ENCODE results near the gene DTX3L.

Gene DTX3L

GRCh38 chr3:122533480-122533879 lies 30.7 kb upstream of the DTX3L start:
- Histone ChIP-seq H3K4me2 (ENCODE audit: low read length, poor library complexity, severe bottlenecking) (no peak overlapping the region), H3K4ac (ENCODE audit: low read depth in 1 of 2, low read length in 2 of 2) (no peak overlapping the region), H3K23ac (ENCODE audit: low read length in 2 of 2) (no peak overlapping the region), H2BK15ac (ENCODE audit: low read depth, poor library complexity, severe bottlenecking) (no peak overlapping the region), H3K9me3 (ENCODE audit: control insufficient read depth, low read length) (no peaks in the 10 kb centered on the region), H2BK12ac (ENCODE audit: low read length in 2 of 2) (no peak overlapping the region), H4K91ac (ENCODE audit: low read length) (no peak overlapping the region), H3K14ac (ENCODE audit: low read length in 2 of 2) (no peak overlapping the region), H3K9ac (ENCODE audit: low read length) (no peak overlapping the region), H3K18ac (ENCODE audit: low read depth in 1 of 2, low read length in 2 of 2) (no peak overlapping the region), H3K36me3 (ENCODE audit: control insufficient read depth in 1 of 2, insufficient read depth in 2 of 2, low read depth in 1 of 2, low read length in 2 of 2) (peaks cover 5 to 89% of the 10 kb centered on the region in 2 experiments), H4K8ac (ENCODE audit: low read length) (no peak overlapping the region), H2BK5ac (ENCODE audit: low read depth, low read length, poor library complexity, severe bottlenecking) (no peak overlapping the region), H3K4me3 (ENCODE audit: insufficient read depth in 1 of 2, low read depth in 1 of 2, low read length in 2 of 2) (no peak overlapping the region), H2AK5ac (ENCODE audit: low read length, severe bottlenecking) (no peak overlapping the region), H3K4me1 (ENCODE audit: control insufficient read depth, insufficient read depth, low read depth, low read length) (no peaks in the 10 kb centered on the region), H3K27ac (ENCODE audit: low read length, poor library complexity, severe bottlenecking) (no peak overlapping the region), H2AFZ (ENCODE audit: low read depth, low read length) (no peak overlapping the region), H2BK120ac (ENCODE audit: low read depth, low read length) (no peak overlapping the region), H3K79me1 (replicated peaks; ENCODE audit: low read length, poor library complexity, severe bottlenecking) (no peaks in the 10 kb centered on the region), H3K27me3 (ENCODE audit: control insufficient read depth in 1 of 2, insufficient read depth in 1 of 2, low read length in 2 of 2) (no peaks in the 10 kb centered on the region)
- DNase-seq, result no peak
- no CpG with 5 or more reads among the region's 2 CpGs for WGBS

- no peak overlapping the region for H3K27ac ChIP-seq (ENCODE audit: low read length, poor library complexity, severe bottlenecking)
- H3K36me3 ChIP-seq (ENCODE audit: control insufficient read depth in 1 of 2, insufficient read depth in 2 of 2, low read depth in 1 of 2, low read length in 2 of 2), result peaks cover 5 to 89% of the 10 kb centered on the region in 2 experiments
- no peak overlapping the region for H4K91ac ChIP-seq (ENCODE audit: low read length)
- H3K27me3 ChIP-seq (ENCODE audit: control insufficient read depth in 1 of 2, insufficient read depth in 1 of 2, low read length in 2 of 2), result no peaks in the 10 kb centered on the region
- H3K18ac ChIP-seq (ENCODE audit: low read depth in 1 of 2, low read length in 2 of 2), result no peak overlapping the region
- no peak overlapping the region for H4K8ac ChIP-seq (ENCODE audit: low read length)
- no peak overlapping the region for H3K4me3 ChIP-seq (ENCODE audit: insufficient read depth in 1 of 2, low read depth in 1 of 2, low read length in 2 of 2)
- no peak overlapping the region for H2BK5ac ChIP-seq (ENCODE audit: low read depth, low read length, poor library complexity, severe bottlenecking)
- H3K23ac ChIP-seq (ENCODE audit: low read length in 2 of 2), result no peak overlapping the region
- H3K79me1 ChIP-seq (replicated peaks; ENCODE audit: low read length, poor library complexity, severe bottlenecking), result no peaks in the 10 kb centered on the region
- no peak overlapping the region for H2BK12ac ChIP-seq (ENCODE audit: low read length in 2 of 2)
- no peak overlapping the region for H2AK5ac ChIP-seq (ENCODE audit: low read length, severe bottlenecking)
- DNase-seq, result peak; percentile 87
- H3K4me2 ChIP-seq (ENCODE audit: low read length, poor library complexity, severe bottlenecking), result no peak overlapping the region
- no peaks in the 10 kb centered on the region for H3K9me3 ChIP-seq (ENCODE audit: control insufficient read depth, low read length)
- no peak overlapping the region for H3K4ac ChIP-seq (ENCODE audit: low read depth in 1 of 2, low read length in 2 of 2)
- no peak overlapping the region for H3K9ac ChIP-seq (ENCODE audit: low read length)
- no peak overlapping the region for H3K14ac ChIP-seq (ENCODE audit: low read length in 2 of 2)
- 87% methylated on average over 1 of the region's 1 CpG for WGBS
- H2AFZ ChIP-seq (ENCODE audit: low read depth, low read length), result no peak overlapping the region
- H2BK120ac ChIP-seq (ENCODE audit: low read depth, low read length), result no peak overlapping the region
- no peaks in the 10 kb centered on the region for H3K4me1 ChIP-seq (ENCODE audit: control insufficient read depth, insufficient read depth, low read depth, low read length)
- no peak overlapping the region for H2BK15ac ChIP-seq (ENCODE audit: low read depth, poor library complexity, severe bottlenecking)
These were observed 30.2 kb upstream of the DTX3L start for GRCh38 chr3:122533931-122534334.

GRCh38 chr3:122535964-122536631 lies 28.0 kb upstream of the DTX3L start:
- H2BK120ac ChIP-seq (ENCODE audit: low read depth, low read length), result no peak overlapping the region
- 65% methylated on average over 6 of the region's 6 CpGs for WGBS
- no peaks in the 10 kb centered on the region for H3K4me1 ChIP-seq (ENCODE audit: control insufficient read depth, insufficient read depth, low read depth, low read length)
- H3K9me3 ChIP-seq (ENCODE audit: control insufficient read depth, low read length), result no peaks in the 10 kb centered on the region
- no peak overlapping the region for H2BK15ac ChIP-seq (ENCODE audit: low read depth, poor library complexity, severe bottlenecking)
- H3K18ac ChIP-seq (ENCODE audit: low read depth in 1 of 2, low read length in 2 of 2), result no peak overlapping the region
- H4K91ac ChIP-seq (ENCODE audit: low read length), result no peak overlapping the region
- H2AFZ ChIP-seq (ENCODE audit: low read depth, low read length), result no peak overlapping the region
- no peaks in the 10 kb centered on the region for H3K79me1 ChIP-seq (replicated peaks; ENCODE audit: low read length, poor library complexity, severe bottlenecking)
- H3K4ac ChIP-seq (ENCODE audit: low read depth in 1 of 2, low read length in 2 of 2), result no peak overlapping the region
- H3K4me2 ChIP-seq (ENCODE audit: low read length, poor library complexity, severe bottlenecking), result no peak overlapping the region
- H3K9ac ChIP-seq (ENCODE audit: low read length), result no peak overlapping the region
- H3K14ac ChIP-seq (ENCODE audit: low read length in 2 of 2), result no peak overlapping the region
- no peak overlapping the region for H3K27ac ChIP-seq (ENCODE audit: low read length, poor library complexity, severe bottlenecking)
- peak overlapping the region in 1 of 2 experiments; percentile 43 for H3K23ac ChIP-seq (ENCODE audit: low read length in 2 of 2)
- H3K36me3 ChIP-seq (ENCODE audit: control insufficient read depth in 1 of 2, insufficient read depth in 2 of 2, low read depth in 1 of 2, low read length in 2 of 2), result peaks cover 5 to 96% of the 10 kb centered on the region in 2 experiments
- no peak overlapping the region for H3K4me3 ChIP-seq (ENCODE audit: insufficient read depth in 1 of 2, low read depth in 1 of 2, low read length in 2 of 2)
- H2BK5ac ChIP-seq (ENCODE audit: low read depth, low read length, poor library complexity, severe bottlenecking), result no peak overlapping the region
- H4K8ac ChIP-seq (ENCODE audit: low read length), result no peak overlapping the region
- no peaks in the 10 kb centered on the region for H3K27me3 ChIP-seq (ENCODE audit: control insufficient read depth in 1 of 2, insufficient read depth in 1 of 2, low read length in 2 of 2)
- no peak for DNase-seq
- H2BK12ac ChIP-seq (ENCODE audit: low read length in 2 of 2), result no peak overlapping the region
- H2AK5ac ChIP-seq (ENCODE audit: low read length, severe bottlenecking), result no peak overlapping the region

DNA sequence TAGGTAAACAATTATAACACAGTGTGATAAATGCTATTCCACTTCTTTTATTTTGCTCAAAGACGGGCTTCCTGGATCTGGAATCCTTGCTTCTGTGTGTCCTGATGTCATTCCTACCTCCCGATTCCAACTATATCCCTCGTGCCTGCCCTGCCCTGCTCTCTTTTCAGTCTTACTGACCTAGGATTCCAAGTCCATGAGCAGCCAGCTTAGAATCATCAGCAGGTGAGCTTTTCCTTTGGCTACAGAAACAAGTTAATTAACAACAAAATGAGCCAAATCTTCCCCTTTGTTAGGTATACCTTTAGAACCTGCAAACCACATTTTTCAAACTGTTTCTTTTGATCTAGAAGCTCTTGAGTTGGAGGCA lies 27.5 kb upstream of the DTX3L start:
- no peak overlapping the region for H4K8ac ChIP-seq (ENCODE audit: low read length)
- no peaks in the 10 kb centered on the region for H3K79me1 ChIP-seq (replicated peaks; ENCODE audit: low read length, poor library complexity, severe bottlenecking)
- no peak overlapping the region for H3K4me2 ChIP-seq (ENCODE audit: low read length, poor library complexity, severe bottlenecking)
- H4K91ac ChIP-seq (ENCODE audit: low read length), result no peak overlapping the region
- H3K4me1 ChIP-seq (ENCODE audit: control insufficient read depth, insufficient read depth, low read depth, low read length), result no peaks in the 10 kb centered on the region
- H3K23ac ChIP-seq (ENCODE audit: low read length in 2 of 2), result no peak overlapping the region
- H3K14ac ChIP-seq (ENCODE audit: low read length in 2 of 2), result no peak overlapping the region
- no peak overlapping the region for H2BK120ac ChIP-seq (ENCODE audit: low read depth, low read length)
- H3K27ac ChIP-seq (ENCODE audit: low read length, poor library complexity, severe bottlenecking), result no peak overlapping the region
- peaks cover 5 to 96% of the 10 kb centered on the region in 2 experiments for H3K36me3 ChIP-seq (ENCODE audit: control insufficient read depth in 1 of 2, insufficient read depth in 2 of 2, low read depth in 1 of 2, low read length in 2 of 2)
- no peak for DNase-seq
- 62% methylated on average over 3 of the region's 3 CpGs for WGBS
- no peak overlapping the region for H3K4me3 ChIP-seq (ENCODE audit: insufficient read depth in 1 of 2, low read depth in 1 of 2, low read length in 2 of 2)
- H2BK15ac ChIP-seq (ENCODE audit: low read depth, poor library complexity, severe bottlenecking), result no peak overlapping the region
- H3K4ac ChIP-seq (ENCODE audit: low read depth in 1 of 2, low read length in 2 of 2), result no peak overlapping the region
- no peak overlapping the region for H3K18ac ChIP-seq (ENCODE audit: low read depth in 1 of 2, low read length in 2 of 2)
- no peak overlapping the region for H2AK5ac ChIP-seq (ENCODE audit: low read length, severe bottlenecking)
- no peak overlapping the region for H2BK5ac ChIP-seq (ENCODE audit: low read depth, low read length, poor library complexity, severe bottlenecking)
- H2AFZ ChIP-seq (ENCODE audit: low read depth, low read length), result no peak overlapping the region
- H3K9me3 ChIP-seq (ENCODE audit: control insufficient read depth, low read length), result no peaks in the 10 kb centered on the region
- H3K9ac ChIP-seq (ENCODE audit: low read length), result no peak overlapping the region
- no peak overlapping the region for H2BK12ac ChIP-seq (ENCODE audit: low read length in 2 of 2)
- H3K27me3 ChIP-seq (ENCODE audit: control insufficient read depth in 1 of 2, insufficient read depth in 1 of 2, low read length in 2 of 2), result no peaks in the 10 kb centered on the region
